ENCODE results near the gene PLAC9. TPM values are rescaled to one million over a fixed set of nuclear protein-coding genes. Genes with fewer than 3 reads are reported as not detected.

Gene PLAC9
- total and polyA plus RNA-seq, 2 donors (not counting 1 experiment from before 2014, with no cell fraction given) = 16.7 to 40.4 TPM

DNA sequence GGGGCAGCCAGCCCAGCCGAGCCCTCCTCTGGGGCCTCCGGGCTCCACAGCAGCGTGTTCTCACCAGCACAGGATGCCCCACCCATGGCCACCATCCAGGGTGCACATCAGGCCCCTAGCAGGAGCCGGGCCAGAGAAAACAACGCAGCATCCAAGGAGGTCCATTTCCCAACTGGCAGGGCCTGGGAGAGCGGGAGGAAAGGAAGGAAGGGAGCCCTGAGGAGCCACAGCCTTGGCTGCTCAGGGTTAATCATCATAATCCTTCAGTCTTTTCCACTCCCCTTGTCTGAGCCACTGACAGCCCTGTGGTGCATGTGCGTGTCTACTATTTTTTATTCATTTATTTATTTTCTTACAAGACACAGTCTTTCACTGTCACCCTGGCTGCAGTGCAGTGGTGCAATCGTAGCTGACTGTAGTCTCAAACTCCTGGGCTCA, 3.6 kb downstream of the PLAC9 start:
- H3K79me2 ChIP-seq (ENCODE audit: control insufficient read depth, insufficient read depth, low read length) = peaks cover 15% of the 10 kb centered on the region
- peak overlapping the region; percentile 55 for H3K9ac ChIP-seq (ENCODE audit: insufficient read depth, low read length)
- no peak overlapping the region for H2AFZ ChIP-seq (ENCODE audit: low read length)
- no peaks in the 10 kb centered on the region for H4K20me1 ChIP-seq (ENCODE audit: control insufficient read depth, extremely low read depth, insufficient read depth, low read length)
- DNase-seq (ENCODE audit: low read depth in 2 of 2) = peak; percentile 66 to 99
- peak overlapping the region in 1 of 4 experiments; percentile 36 for H3K4me3 ChIP-seq (replicated peaks in 1 of 4; ENCODE audit: control extremely low read depth in 1 of 4, insufficient read depth in 1 of 4, low read depth in 3 of 4, low read length in 4 of 4)
- peaks cover 22% of the 10 kb centered on the region for H3K4me1 ChIP-seq (ENCODE audit: control insufficient read depth, extremely low read depth, insufficient read depth, low read length)
- H3K27me3 ChIP-seq (ENCODE audit: control insufficient read depth, insufficient read depth, low read length) = no peaks in the 10 kb centered on the region
- no peaks in the 10 kb centered on the region for H3K9me3 ChIP-seq (ENCODE audit: control insufficient read depth, insufficient read depth, low read depth, low read length)
- H3K4me2 ChIP-seq (ENCODE audit: extremely low read depth, insufficient read depth, low read length) = peak overlapping the region; percentile 46
- H3K36me3 ChIP-seq (ENCODE audit: control insufficient read depth, insufficient read depth, low read length) = no peaks in the 10 kb centered on the region
- H3K27ac ChIP-seq (ENCODE audit: insufficient read depth, low read length) = peak overlapping the region; percentile 94
- TF ChIP-seq, protein P1, sequence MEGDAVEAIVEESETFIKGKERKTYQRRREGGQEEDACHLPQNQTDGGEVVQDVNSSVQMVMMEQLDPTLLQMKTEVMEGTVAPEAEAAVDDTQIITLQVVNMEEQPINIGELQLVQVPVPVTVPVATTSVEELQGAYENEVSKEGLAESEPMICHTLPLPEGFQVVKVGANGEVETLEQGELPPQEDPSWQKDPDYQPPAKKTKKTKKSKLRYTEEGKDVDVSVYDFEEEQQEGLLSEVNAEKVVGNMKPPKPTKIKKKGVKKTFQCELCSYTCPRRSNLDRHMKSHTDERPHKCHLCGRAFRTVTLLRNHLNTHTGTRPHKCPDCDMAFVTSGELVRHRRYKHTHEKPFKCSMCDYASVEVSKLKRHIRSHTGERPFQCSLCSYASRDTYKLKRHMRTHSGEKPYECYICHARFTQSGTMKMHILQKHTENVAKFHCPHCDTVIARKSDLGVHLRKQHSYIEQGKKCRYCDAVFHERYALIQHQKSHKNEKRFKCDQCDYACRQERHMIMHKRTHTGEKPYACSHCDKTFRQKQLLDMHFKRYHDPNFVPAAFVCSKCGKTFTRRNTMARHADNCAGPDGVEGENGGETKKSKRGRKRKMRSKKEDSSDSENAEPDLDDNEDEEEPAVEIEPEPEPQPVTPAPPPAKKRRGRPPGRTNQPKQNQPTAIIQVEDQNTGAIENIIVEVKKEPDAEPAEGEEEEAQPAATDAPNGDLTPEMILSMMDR (conservative IDR thresholded peaks at IDR 0.05 in 1 of 2, IDR thresholded peaks at IDR 0.05 in 1 of 2; ENCODE audit: low read depth in 1 of 2, low read length in 2 of 2) = no peak
- TF ChIP-seq EZH2 (IDR thresholded peaks at IDR 0.05; ENCODE audit: low read length, missing control alignments) = no peak

DNA sequence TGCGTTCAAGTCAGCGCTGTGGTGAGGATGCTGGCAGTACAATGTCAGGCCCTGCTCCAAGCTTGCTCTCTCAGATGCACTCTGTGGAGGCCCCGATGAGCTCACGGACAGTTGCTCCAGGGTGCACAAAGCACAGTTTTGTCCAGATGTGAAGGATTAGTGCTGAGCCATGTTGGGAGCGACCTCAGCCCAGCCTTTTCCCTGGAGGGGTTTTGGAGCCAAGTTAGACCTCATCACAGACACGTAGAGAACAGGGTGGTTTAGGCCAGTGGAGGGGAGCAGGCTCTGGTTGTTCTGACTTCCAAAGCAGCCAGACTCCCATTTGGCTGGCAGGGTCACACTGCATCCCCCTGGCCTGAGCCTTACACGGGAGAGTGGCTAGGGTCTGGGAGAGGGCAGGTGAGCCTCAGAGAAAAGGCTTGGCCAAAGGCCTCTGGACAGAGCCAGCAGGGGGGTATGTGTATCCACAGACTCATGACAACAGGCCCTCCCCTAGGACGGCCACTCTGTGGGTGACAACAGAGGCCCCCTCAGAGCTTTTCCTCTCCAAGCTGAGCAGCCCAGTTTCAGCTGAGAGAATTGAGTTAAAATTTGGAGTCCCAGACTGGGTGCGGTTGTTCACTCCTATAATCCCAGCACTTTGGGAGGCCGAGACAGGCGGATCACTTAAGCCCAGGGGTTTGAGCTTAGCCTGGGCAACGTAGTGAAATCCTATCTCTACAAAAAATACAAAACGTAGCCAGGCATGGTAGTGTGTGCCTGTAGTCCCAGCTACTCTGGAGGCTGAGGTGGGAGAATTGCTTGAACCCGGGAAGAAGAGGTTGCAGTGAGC, 4.7 kb downstream of the PLAC9 start:
- TF ChIP-seq, protein P1 (conservative IDR thresholded peaks at IDR 0.05 in 1 of 2, IDR thresholded peaks at IDR 0.05 in 1 of 2; ENCODE audit: low read depth in 1 of 2, low read length in 2 of 2) = no peak
- no peak for TF ChIP-seq EZH2 (IDR thresholded peaks at IDR 0.05; ENCODE audit: low read length, missing control alignments)
- peak overlapping the region; percentile 60 for H3K9ac ChIP-seq (ENCODE audit: insufficient read depth, low read length)
- peak overlapping the region; percentile 78 for H3K4me2 ChIP-seq (ENCODE audit: extremely low read depth, insufficient read depth, low read length)
- no peaks in the 10 kb centered on the region for H3K36me3 ChIP-seq (ENCODE audit: control insufficient read depth, insufficient read depth, low read length)
- peaks cover 24% of the 10 kb centered on the region for H3K4me1 ChIP-seq (ENCODE audit: control insufficient read depth, extremely low read depth, insufficient read depth, low read length)
- H2AFZ ChIP-seq (ENCODE audit: low read length) = no peak overlapping the region
- peak in 1 of 2 donors; percentile 86 for DNase-seq (ENCODE audit: low read depth in 2 of 2)
- H3K27me3 ChIP-seq (ENCODE audit: control insufficient read depth, insufficient read depth, low read length) = no peaks in the 10 kb centered on the region
- H4K20me1 ChIP-seq (ENCODE audit: control insufficient read depth, extremely low read depth, insufficient read depth, low read length) = no peaks in the 10 kb centered on the region
- H3K4me3 ChIP-seq (replicated peaks in 1 of 4; ENCODE audit: control extremely low read depth in 1 of 4, insufficient read depth in 1 of 4, low read depth in 3 of 4, low read length in 4 of 4) = no peak overlapping the region
- no peaks in the 10 kb centered on the region for H3K9me3 ChIP-seq (ENCODE audit: control insufficient read depth, insufficient read depth, low read depth, low read length)
- H3K79me2 ChIP-seq (ENCODE audit: control insufficient read depth, insufficient read depth, low read length) = peaks cover 15% of the 10 kb centered on the region
- H3K27ac ChIP-seq (ENCODE audit: insufficient read depth, low read length) = peak overlapping the region; percentile 94

DNA sequence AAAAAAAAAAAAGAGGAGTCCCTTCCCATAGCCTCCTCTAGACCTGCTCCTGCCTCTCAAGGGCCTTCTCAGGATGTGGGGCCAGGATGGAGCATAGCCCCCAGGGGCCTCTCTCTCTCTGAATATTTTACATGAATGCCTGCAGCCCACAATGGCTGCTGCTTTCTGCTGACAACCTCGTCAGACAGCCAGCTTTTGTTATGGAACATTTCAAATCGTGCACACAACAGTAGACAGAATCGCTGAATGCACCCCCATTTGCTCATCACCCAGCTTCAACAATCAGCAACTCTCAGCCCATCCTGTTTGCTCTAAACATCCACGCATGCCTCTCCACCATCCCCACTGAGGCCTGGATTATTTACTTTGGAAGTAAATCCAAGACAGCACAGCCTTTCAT, 5.4 kb downstream of the PLAC9 start:
- Histone ChIP-seq H3K27ac (ENCODE audit: insufficient read depth, low read length) (peak overlapping the region; percentile 94), H3K27me3 (ENCODE audit: control insufficient read depth, insufficient read depth, low read length) (no peaks in the 10 kb centered on the region), H3K4me2 (ENCODE audit: extremely low read depth, insufficient read depth, low read length) (no peak overlapping the region), H2AFZ (ENCODE audit: low read length) (no peak overlapping the region), H3K36me3 (ENCODE audit: control insufficient read depth, insufficient read depth, low read length) (no peaks in the 10 kb centered on the region), H4K20me1 (ENCODE audit: control insufficient read depth, extremely low read depth, insufficient read depth, low read length) (no peaks in the 10 kb centered on the region), H3K4me1 (ENCODE audit: control insufficient read depth, extremely low read depth, insufficient read depth, low read length) (peaks cover 23% of the 10 kb centered on the region), H3K9ac (ENCODE audit: insufficient read depth, low read length) (no peak overlapping the region), H3K4me3 (replicated peaks in 1 of 4; ENCODE audit: control extremely low read depth in 1 of 4, insufficient read depth in 1 of 4, low read depth in 3 of 4, low read length in 4 of 4) (no peak overlapping the region), H3K79me2 (ENCODE audit: control insufficient read depth, insufficient read depth, low read length) (peaks cover 15% of the 10 kb centered on the region), H3K9me3 (ENCODE audit: control insufficient read depth, insufficient read depth, low read depth, low read length) (no peaks in the 10 kb centered on the region)
- no peak for TF ChIP-seq EZH2 (IDR thresholded peaks at IDR 0.05; ENCODE audit: low read length, missing control alignments)
- TF ChIP-seq, protein P1 (conservative IDR thresholded peaks at IDR 0.05 in 1 of 2, IDR thresholded peaks at IDR 0.05 in 1 of 2; ENCODE audit: low read depth in 1 of 2, low read length in 2 of 2) = no peak
- DNase-seq (ENCODE audit: low read depth in 2 of 2) = no peak
